Right atrium auricular region (tissue), 2 donors: ENCODE results near the gene ARMC3. TPM values are rescaled to one million over a fixed set of nuclear protein-coding genes. Genes with fewer than 3 reads are reported as not detected.

Experiments
- DNase-seq: peaks from one replicate; pipeline ENCODE4 v3.0.0-alpha.2; 2019; ENCODE audit warnings: low spot score
- H3K27ac ChIP-seq, 2 donors: fragments of 200-600 bp; sonication (generic); 1 replicate in 1 of 2; 2 replicates in 1 of 2; pipeline ENCODE4 v1.5.1; 2016 to 2019
- H3K27me3 ChIP-seq, 2 donors: fragments of 200-600 bp; sonication (generic); one replicate each; pipeline versions ENCODE4 v1.5.1 to v1.6.0; 2017 to 2019
- H3K36me3 ChIP-seq: fragments of 200-600 bp; sonication (generic); one replicate; pipeline ENCODE4 v1.5.1; 2016
- H3K4me1 ChIP-seq, 2 donors: fragments of 200-600 bp; sonication (generic); one replicate each; pipeline versions ENCODE4 v1.5.1 to v1.6.0; 2017 to 2019
- H3K4me3 ChIP-seq, 2 donors: fragments of 200-600 bp; sonication (generic); 1 replicate in 1 of 2; 2 replicates in 1 of 2; pipeline ENCODE4 v1.5.1; 2017 to 2019; ENCODE audit warnings: mild to moderate bottlenecking in 1 of 2, moderate library complexity in 1 of 2
- H3K9me3 ChIP-seq, 2 donors: fragments of 200-600 bp; sonication (generic); one replicate each; pipeline ENCODE4 v1.5.1; 2019
- CTCF ChIP-seq, 2 donors: fragments of 200-600 bp; sonication (generic); IDR thresholded peaks; one replicate each; pipeline ENCODE4 v1.5.1; 2019; ENCODE audit warnings: antibody characterized with exemption in 2 of 2
- total RNA-seq, 2 donors: library from RNA; depleted of rRNA; stranded (reverse); fragments of >200 nt; gene quantifications; one replicate each; pipeline ENCODE4 v1.1.0, GENCODE V29; 2016

ARMC3 gene
- total RNA-seq, 2 donors from 2014 or later, result not detected

GRCh38 chr10:22990443-22990842, 62.6 kb downstream of the ARMC3 start:
- Histone ChIP-seq H3K9me3 (no peaks in the 10 kb centered on the region), H3K36me3 (no peaks in the 10 kb centered on the region), H3K4me3 (no peak overlapping the region), H3K27me3 (no peaks in the 10 kb centered on the region), H3K4me1 (no peaks in the 10 kb centered on the region), H3K27ac (no peak overlapping the region)
- no peak for DNase-seq
- no peak for TF ChIP-seq CTCF (IDR thresholded peaks at IDR 0.05)

- Histone ChIP-seq H3K4me3 (no peak overlapping the region), H3K36me3 (no peaks in the 10 kb centered on the region), H3K4me1 (no peaks in the 10 kb centered on the region), H3K27ac (no peak overlapping the region), H3K9me3 (no peaks in the 10 kb centered on the region), H3K27me3 (no peaks in the 10 kb centered on the region)
- TF ChIP-seq CTCF (IDR thresholded peaks at IDR 0.05), result no peak
- DNase-seq, result no peak
Observed at GRCh38 chr10:22992075-22992474, 64.2 kb downstream of the ARMC3 start.

- DNase-seq, result no peak
- Histone ChIP-seq H3K9me3 (no peaks in the 10 kb centered on the region), H3K36me3 (no peaks in the 10 kb centered on the region), H3K27ac (no peak overlapping the region), H3K4me1 (no peaks in the 10 kb centered on the region), H3K4me3 (no peak overlapping the region), H3K27me3 (no peaks in the 10 kb centered on the region)
- TF ChIP-seq CTCF (IDR thresholded peaks at IDR 0.05), result no peak
Observed at GRCh38 chr10:22992621-22993020, 64.8 kb downstream of the ARMC3 start.

- Histone ChIP-seq H3K4me3 (no peak overlapping the region), H3K4me1 (no peaks in the 10 kb centered on the region), H3K9me3 (no peaks in the 10 kb centered on the region), H3K36me3 (no peaks in the 10 kb centered on the region), H3K27ac (no peak overlapping the region), H3K27me3 (no peaks in the 10 kb centered on the region)
- TF ChIP-seq CTCF (IDR thresholded peaks at IDR 0.05), result no peak
- no peak for DNase-seq
Observed at GRCh38 chr10:22993314-22993713, 65.5 kb downstream of the ARMC3 start.

- no peak for DNase-seq
- Histone ChIP-seq H3K27ac (no peak overlapping the region), H3K9me3 (no peaks in the 10 kb centered on the region), H3K36me3 (no peaks in the 10 kb centered on the region), H3K4me3 (no peak overlapping the region), H3K4me1 (no peaks in the 10 kb centered on the region), H3K27me3 (no peaks in the 10 kb centered on the region)
- TF ChIP-seq CTCF (IDR thresholded peaks at IDR 0.05), result no peak
Observed at GRCh38 chr10:22997096-22997495, 69.2 kb downstream of the ARMC3 start.

- TF ChIP-seq CTCF (IDR thresholded peaks at IDR 0.05), result no peak
- no peaks in the 10 kb centered on the region for H3K27me3 ChIP-seq
- no peak overlapping the region for H3K4me3 ChIP-seq
- no peaks in the 10 kb centered on the region for H3K36me3 ChIP-seq
- H3K4me1 ChIP-seq, result no peaks in the 10 kb centered on the region
- H3K27ac ChIP-seq, result no peak overlapping the region
- no peaks in the 10 kb centered on the region for H3K9me3 ChIP-seq
- no peak for DNase-seq
Observed at GRCh38 chr10:22998091-22998490, 70.2 kb downstream of the ARMC3 start.
